Uterus (tissue), 4 donors: ENCODE measurements around the gene GNA12. TPM values are rescaled to one million over a fixed set of nuclear protein-coding genes. Genes with fewer than 3 reads are reported as not detected.

Experiments used
- DNase-seq, 2 donors: peaks; one replicate each; pipeline ENCODE4 v3.0.0-alpha.2; 2019 to 2020
- H3K27ac ChIP-seq, 2 donors: fragments of 200-600 bp; sonication (generic); 1 replicate in 1 of 2; 2 replicates in 1 of 2; pipeline ENCODE4 v1.5.1; 2016 to 2018
- H3K27me3 ChIP-seq, 2 donors: fragments of 200-600 bp; sonication (generic); one replicate each; pipeline ENCODE4 v1.5.1; 2018 to 2019; ENCODE audit warnings: control low read depth in 1 of 2
- H3K36me3 ChIP-seq, 2 donors: fragments of 200-600 bp; sonication (generic); one replicate each; pipeline ENCODE4 v1.5.1; 2019; ENCODE audit warnings: control low read depth in 1 of 2
- H3K4me1 ChIP-seq, 2 donors: fragments of 200-600 bp; sonication (generic); one replicate each; pipeline ENCODE4 v1.5.1; 2018 to 2019; ENCODE audit warnings: control low read depth in 1 of 2
- H3K4me3 ChIP-seq, 2 donors: fragments of 200-600 bp; sonication (generic); 1 replicate in 1 of 2; 2 replicates in 1 of 2; pipeline ENCODE4 v1.5.1; 2018 to 2019; ENCODE audit warnings: mild to moderate bottlenecking in 1 of 2
- H3K9me3 ChIP-seq, 2 donors: fragments of 200-600 bp; sonication (generic); one replicate each; pipeline ENCODE4 v1.5.1; 2019; ENCODE audit warnings: control low read depth in 1 of 2
- POLR2A ChIP-seq, 2 donors: fragments of 450-650 bp; IDR thresholded peaks; one replicate each; pipeline ENCODE4 v1.6.1; 2016; ENCODE audit warnings: antibody characterized with exemption in 2 of 2, mild to moderate bottlenecking in 1 of 2, moderate library complexity in 1 of 2
- intact Hi-C: fragments of 100-400 bp; cut with DNase I; formaldehyde crosslinking; loops from one replicate; pipeline ENCODE4 v1.15.1; 2023; ENCODE audit warnings: low total_unique reads
- total RNA-seq, 4 donors: library from RNA; depleted of rRNA in 3 of 4; stranded (reverse); fragments of >200 nt in 3 of 4; gene quantifications; one replicate each; pipeline versions ENCODE4 v1.1.0 to v1.2.4, GENCODE V29; 2014 to 2023
- TF ChIP-seq, protein P1 (sequence below), 4 experiments: fragments of 200-600 bp in 2 of 4; fragments of 450-650 bp in 2 of 4; sonication (generic) in 2 of 4; IDR thresholded peaks; one replicate each; pipeline ENCODE4 v1.5.1; 2016 to 2019; ENCODE audit warnings: antibody characterized with exemption in 4 of 4, mild to moderate bottlenecking in 2 of 4, moderate library complexity in 1 of 4
- donor health status: DM: yes; HTN: yes; CAD: no.

The GNA12 gene
- total RNA-seq, result 100 to 1,000 TPM in 1 of 4 donors, 10 to 100 TPM in 3; 20.5 to 109 (median 50.3) TPM

DNA sequence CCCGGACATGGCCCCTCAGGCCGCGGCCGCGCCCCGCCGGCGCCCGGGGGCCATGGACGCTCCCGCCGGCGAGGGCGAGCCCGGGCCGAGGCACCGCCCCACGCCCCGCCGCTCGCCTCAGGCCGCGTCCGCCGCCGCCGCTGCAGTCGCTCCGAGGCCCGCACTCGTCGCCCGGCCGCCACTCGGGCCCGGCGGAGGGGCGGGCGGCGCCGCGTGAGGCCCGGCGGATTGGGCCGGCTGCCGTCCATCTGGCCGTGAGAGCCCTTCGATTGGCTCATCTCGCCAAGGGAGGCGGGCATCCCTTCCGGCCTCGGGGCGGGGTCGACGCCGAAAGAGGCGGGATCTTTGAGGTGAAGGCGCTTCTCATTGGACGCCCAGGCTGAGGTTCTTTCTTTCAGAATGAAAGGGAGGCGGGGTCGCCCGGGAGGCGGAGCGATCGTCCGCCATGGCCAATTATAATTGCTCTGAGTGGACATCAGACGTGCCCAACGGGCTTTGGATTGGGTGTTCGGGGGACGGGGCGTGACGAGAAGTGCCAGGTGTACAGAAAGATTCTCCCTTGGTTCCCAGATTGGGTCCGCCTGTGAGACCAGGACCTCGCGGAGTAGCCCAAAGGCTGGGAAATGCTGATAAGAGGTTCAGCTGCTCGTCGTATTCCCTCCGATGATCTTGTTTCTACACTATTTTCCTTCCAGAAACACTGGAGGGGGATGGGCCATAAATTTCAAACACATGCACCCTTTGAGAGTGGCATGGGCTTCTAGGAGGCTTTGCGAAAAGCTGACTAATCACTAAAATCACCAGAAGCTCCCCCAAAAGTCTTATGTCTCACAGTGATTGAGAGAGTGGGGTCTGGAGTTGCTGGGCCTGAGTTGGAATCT lies at the start of gene GNA12:
GNA12 (minus strand) TSS at position 156 of the 881 bp plus-strand sequence; CDS start at position 9, 147 bp downstream.
- H3K27ac ChIP-seq, result peak within 1 kb of the TSS; percentile 66 to 72

GRCh38 chr7:2893411-2893861 lies 49.3 kb upstream of the GNA12 start:
- no peaks in the 10 kb centered on the region for H3K36me3 ChIP-seq
- no peak overlapping the region for H3K4me3 ChIP-seq
- no peaks in the 10 kb centered on the region for H3K9me3 ChIP-seq
- no peak for DNase-seq
- intact Hi-C loops, result no loop called here
- no peak overlapping the region for H3K27ac ChIP-seq
- TF ChIP-seq, protein P1, sequence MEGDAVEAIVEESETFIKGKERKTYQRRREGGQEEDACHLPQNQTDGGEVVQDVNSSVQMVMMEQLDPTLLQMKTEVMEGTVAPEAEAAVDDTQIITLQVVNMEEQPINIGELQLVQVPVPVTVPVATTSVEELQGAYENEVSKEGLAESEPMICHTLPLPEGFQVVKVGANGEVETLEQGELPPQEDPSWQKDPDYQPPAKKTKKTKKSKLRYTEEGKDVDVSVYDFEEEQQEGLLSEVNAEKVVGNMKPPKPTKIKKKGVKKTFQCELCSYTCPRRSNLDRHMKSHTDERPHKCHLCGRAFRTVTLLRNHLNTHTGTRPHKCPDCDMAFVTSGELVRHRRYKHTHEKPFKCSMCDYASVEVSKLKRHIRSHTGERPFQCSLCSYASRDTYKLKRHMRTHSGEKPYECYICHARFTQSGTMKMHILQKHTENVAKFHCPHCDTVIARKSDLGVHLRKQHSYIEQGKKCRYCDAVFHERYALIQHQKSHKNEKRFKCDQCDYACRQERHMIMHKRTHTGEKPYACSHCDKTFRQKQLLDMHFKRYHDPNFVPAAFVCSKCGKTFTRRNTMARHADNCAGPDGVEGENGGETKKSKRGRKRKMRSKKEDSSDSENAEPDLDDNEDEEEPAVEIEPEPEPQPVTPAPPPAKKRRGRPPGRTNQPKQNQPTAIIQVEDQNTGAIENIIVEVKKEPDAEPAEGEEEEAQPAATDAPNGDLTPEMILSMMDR (IDR thresholded peaks at IDR 0.05), result no peak
- TF ChIP-seq POLR2A (IDR thresholded peaks at IDR 0.05), result no peak
- H3K4me1 ChIP-seq, result no peaks in the 10 kb centered on the region
- H3K27me3 ChIP-seq, result no peaks in the 10 kb centered on the region

More for the DNA sequence above, at the start of gene GNA12:
- Histone ChIP-seq H3K4me1 (peaks cover 0 to 11% of the 10 kb centered on the region in 2 donors), H3K9me3 (no peaks in the 10 kb centered on the region), H3K36me3 (no peaks in the 10 kb centered on the region), H3K27me3 (no peaks in the 10 kb centered on the region), H3K4me3 (peak within 1 kb of the TSS; percentile 33 to 67)
- peak; percentile 98 to 99 for DNase-seq
- intact Hi-C loops, result loop anchor here (10.0 kb wide), 1 partner anchor 110 kb away; no protein-coding TSS in a partner anchor
- TF ChIP-seq, protein P1 (IDR thresholded peaks at IDR 0.05), result no peak
- peak; percentile 64 to 65 for TF ChIP-seq POLR2A (IDR thresholded peaks at IDR 0.05)

DNA sequence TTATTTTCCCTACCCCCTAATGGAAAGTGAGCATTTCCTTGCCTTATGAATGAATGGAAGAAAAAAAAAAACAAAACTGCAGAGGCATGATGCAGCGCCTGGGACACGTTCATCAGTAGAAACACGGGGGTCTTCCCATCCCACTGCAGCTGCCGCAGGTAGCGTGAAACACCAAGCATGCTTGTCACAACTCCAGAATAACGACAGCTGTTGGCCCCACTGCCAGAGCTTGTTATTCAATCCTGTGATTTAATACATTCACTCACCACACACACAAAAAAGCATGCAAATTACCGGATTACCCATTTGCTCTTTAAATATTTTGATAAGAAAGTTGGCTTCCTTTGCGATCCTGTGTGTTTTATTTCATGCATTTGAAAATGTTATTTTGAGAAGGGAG lies 48.4 kb upstream of the GNA12 start:
- Histone ChIP-seq H3K4me1 (no peaks in the 10 kb centered on the region), H3K36me3 (no peaks in the 10 kb centered on the region), H3K9me3 (no peaks in the 10 kb centered on the region), H3K27ac (no peak overlapping the region), H3K4me3 (no peak overlapping the region), H3K27me3 (no peaks in the 10 kb centered on the region)
- no peak for DNase-seq
- no peak for TF ChIP-seq POLR2A (IDR thresholded peaks at IDR 0.05)
- TF ChIP-seq, protein P1 (IDR thresholded peaks at IDR 0.05), result no peak
- intact Hi-C loops, result no loop called here

- no peak for DNase-seq
- no peaks in the 10 kb centered on the region for H3K9me3 ChIP-seq
- no peak overlapping the region for H3K4me3 ChIP-seq
- H3K4me1 ChIP-seq, result no peaks in the 10 kb centered on the region
- H3K27ac ChIP-seq, result no peak overlapping the region
- no peaks in the 10 kb centered on the region for H3K27me3 ChIP-seq
- intact Hi-C loops, result no loop called here
- TF ChIP-seq, protein P1 (IDR thresholded peaks at IDR 0.05), result no peak
- TF ChIP-seq POLR2A (IDR thresholded peaks at IDR 0.05), result no peak
- H3K36me3 ChIP-seq, result no peaks in the 10 kb centered on the region
These were observed 43.7 kb upstream of the GNA12 start for GRCh38 chr7:2887816-2888215.

DNA sequence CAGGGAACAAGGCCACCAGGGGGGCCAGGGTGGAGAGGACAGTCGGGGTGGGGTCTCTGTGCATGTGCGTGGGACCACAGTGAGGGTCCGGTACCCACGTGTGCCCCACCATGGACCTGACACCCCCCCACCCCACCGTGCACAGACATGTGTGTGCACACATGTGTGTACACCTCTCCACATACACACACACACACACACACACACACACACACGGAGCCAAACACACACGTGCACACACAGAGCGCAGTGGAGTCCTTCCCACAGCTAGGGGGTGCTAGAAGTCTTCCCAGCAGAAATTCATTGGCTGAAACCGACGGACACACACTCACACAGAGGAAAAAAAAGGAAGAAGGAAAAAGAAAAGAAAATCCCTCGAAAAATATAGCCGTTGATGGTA lies 42.8 kb upstream of the GNA12 start:
- Histone ChIP-seq H3K9me3 (no peaks in the 10 kb centered on the region), H3K4me3 (no peak overlapping the region), H3K4me1 (no peaks in the 10 kb centered on the region), H3K27ac (no peak overlapping the region), H3K27me3 (no peaks in the 10 kb centered on the region), H3K36me3 (no peaks in the 10 kb centered on the region)
- intact Hi-C loops, result no loop called here
- TF ChIP-seq, protein P1 (IDR thresholded peaks at IDR 0.05), result peak; percentile 34 to 64 (median 50)
- no peak for TF ChIP-seq POLR2A (IDR thresholded peaks at IDR 0.05)
- no peak for DNase-seq
